Suprapubic skin (tissue), 4 donors: Measurements from ENCODE around the gene RTN4R. TPM values are rescaled to one million over a fixed set of nuclear protein-coding genes. Genes with fewer than 3 reads are reported as not detected.
"Not testable (repeated sequence)": the region's sequence is repeated elsewhere in the genome, so short reads cannot be mapped to it uniquely, and the experiment has no call there.

Experiments used
- DNase-seq, 2 donors: peaks; one replicate each; pipeline ENCODE4 v3.0.0-alpha.2; 2019; ENCODE audit warnings: low spot score in 2 of 2
- H3K27ac ChIP-seq: fragments of 200-600 bp; sonication (generic); one replicate; pipeline ENCODE4 v1.5.1; 2019
- H3K27me3 ChIP-seq: fragments of 200-600 bp; sonication (generic); one replicate; pipeline ENCODE4 v1.5.1; 2019
- H3K36me3 ChIP-seq: fragments of 200-600 bp; sonication (generic); one replicate; pipeline ENCODE4 v1.5.1; 2019
- H3K4me1 ChIP-seq: fragments of 200-600 bp; sonication (generic); one replicate; pipeline ENCODE4 v1.5.1; 2019
- H3K4me3 ChIP-seq: fragments of 200-600 bp; sonication (generic); one replicate; pipeline ENCODE4 v1.5.1; 2019; ENCODE audit warnings: mild to moderate bottlenecking
- H3K9me3 ChIP-seq: fragments of 200-600 bp; sonication (generic); one replicate; pipeline ENCODE4 v1.5.1; 2019
- CTCF ChIP-seq, 2 donors: fragments of 200-600 bp in 1 of 2; fragments of 450-650 bp in 1 of 2; sonication (generic) in 1 of 2; IDR thresholded peaks; one replicate each; pipeline ENCODE4 v1.5.1; 2016 to 2019; ENCODE audit warnings: antibody characterized with exemption in 2 of 2, mild to moderate bottlenecking in 1 of 2, moderate library complexity in 1 of 2
- EP300 ChIP-seq: sonication (generic); formaldehyde crosslinking; IDR thresholded peaks from one replicate; pipeline ENCODE4 v1.6.1; 2017; ENCODE audit warnings: antibody characterized with exemption
- POLR2A ChIP-seq, 2 donors: fragments of 450-650 bp; IDR thresholded peaks; one replicate each; pipeline ENCODE4 v1.6.1; 2017; ENCODE audit warnings: antibody characterized with exemption in 2 of 2, mild to moderate bottlenecking in 2 of 2, moderate library complexity in 2 of 2
- POLR2AphosphoS5 ChIP-seq, 3 donors: sonication (generic); formaldehyde crosslinking; IDR thresholded peaks; one replicate each; pipeline ENCODE4 v1.6.1; 2017; ENCODE audit warnings: antibody characterized with exemption in 3 of 3
- WGBS: methylation state at CpG from one replicate; pipeline ENCODE4 v1.1.5; 2018; 5-methylcytosine and 5-hydroxymethylcytosine counted together
- total RNA-seq, 4 donors: library from RNA; depleted of rRNA; stranded (reverse); fragments of >200 nt; gene quantifications; one replicate each; pipeline ENCODE4 v1.1.0, GENCODE V29; 2016

The RTN4R gene
- total RNA-seq, 4 donors from 2014 or later = 5.0 to 12.2 (median 9.2) TPM

GRCh38 chr22:20291604-20292063 is 23.5 kb upstream of the RTN4R start:
- TF ChIP-seq CTCF (IDR thresholded peaks at IDR 0.05) (no peak), POLR2A (IDR thresholded peaks at IDR 0.05) (no peak)
- no peaks in the 10 kb centered on the region for H3K4me1 ChIP-seq
- H3K27me3 ChIP-seq = peaks cover 17% of the 10 kb centered on the region
- H3K27ac ChIP-seq = no peak overlapping the region
- WGBS = 53% methylated on average over 9 of the region's 11 CpGs
- no peak for DNase-seq
- H3K9me3 ChIP-seq = no peaks in the 10 kb centered on the region
- no peak overlapping the region for H3K4me3 ChIP-seq
- no peaks in the 10 kb centered on the region for H3K36me3 ChIP-seq

- 19% methylated on average over 4 of the region's 5 CpGs for WGBS
- no peaks in the 10 kb centered on the region for H3K4me1 ChIP-seq
- no peak for TF ChIP-seq POLR2A (IDR thresholded peaks at IDR 0.05)
- no peak for TF ChIP-seq CTCF (IDR thresholded peaks at IDR 0.05)
- no peak for TF ChIP-seq POLR2AphosphoS5 (IDR thresholded peaks at IDR 0.05)
- no peak for TF ChIP-seq EP300
- peaks cover 17% of the 10 kb centered on the region for H3K27me3 ChIP-seq
- no peaks in the 10 kb centered on the region for H3K36me3 ChIP-seq
- H3K9me3 ChIP-seq = no peaks in the 10 kb centered on the region
- H3K27ac ChIP-seq = no peak overlapping the region
- no peak for DNase-seq
- H3K4me3 ChIP-seq = no peak overlapping the region
These were observed 23.1 kb upstream of the RTN4R start for GRCh38 chr22:20291249-20291586.

- Histone ChIP-seq H3K27ac (no peak overlapping the region), H3K4me3 (no peak overlapping the region), H3K9me3 (no peaks in the 10 kb centered on the region), H3K4me1 (no peaks in the 10 kb centered on the region), H3K36me3 (no peaks in the 10 kb centered on the region), H3K27me3 (peaks cover 17% of the 10 kb centered on the region)
- WGBS = 80% methylated on average over 4 of the region's 13 CpGs
- no peak for DNase-seq
- TF ChIP-seq POLR2A (IDR thresholded peaks at IDR 0.05) = no peak
- TF ChIP-seq POLR2AphosphoS5 (IDR thresholded peaks at IDR 0.05) = no peak
- no peak for TF ChIP-seq CTCF (IDR thresholded peaks at IDR 0.05)
- TF ChIP-seq EP300 = no peak
These were observed 22.6 kb upstream of the RTN4R start for GRCh38 chr22:20290578-20291248.

- TF ChIP-seq EP300 (no peak), CTCF (IDR thresholded peaks at IDR 0.05) (no peak), POLR2A (IDR thresholded peaks at IDR 0.05) (no peak), POLR2AphosphoS5 (IDR thresholded peaks at IDR 0.05) (no peak)
- H3K4me3 ChIP-seq = no peak overlapping the region
- no peaks in the 10 kb centered on the region for H3K36me3 ChIP-seq
- H3K27ac ChIP-seq = no peak overlapping the region
- H3K9me3 ChIP-seq = no peaks in the 10 kb centered on the region
- no peaks in the 10 kb centered on the region for H3K4me1 ChIP-seq
- 76% methylated on average over 4 of the region's 10 CpGs for WGBS
- no peak for DNase-seq
- H3K27me3 ChIP-seq = peaks cover 17% of the 10 kb centered on the region
These were observed 21.9 kb upstream of the RTN4R start for GRCh38 chr22:20290045-20290392.

- not testable (repeated sequence) for DNase-seq, H3K36me3 ChIP-seq, H3K9me3 ChIP-seq, H3K4me3 ChIP-seq, H3K27ac ChIP-seq, H3K4me1 ChIP-seq
- 92% methylated on average over 9 of the region's 23 CpGs for WGBS
- peaks cover 17% of the 10 kb centered on the region for H3K27me3 ChIP-seq
These were observed 21.3 kb upstream of the RTN4R start for GRCh38 chr22:20289182-20290044.

GRCh38 chr22:20286784-20287423 is 18.8 kb upstream of the RTN4R start:
- not testable (repeated sequence) for H3K36me3 ChIP-seq, H3K4me3 ChIP-seq, H3K9me3 ChIP-seq, DNase-seq, H3K27ac ChIP-seq, H3K4me1 ChIP-seq
- H3K27me3 ChIP-seq = peaks cover 21% of the 10 kb centered on the region
- 76% methylated on average over 6 of the region's 20 CpGs for WGBS

GRCh38 chr22:20286312-20286660 is 18.2 kb upstream of the RTN4R start:
- not testable (repeated sequence) for H3K4me1 ChIP-seq, H3K4me3 ChIP-seq, H3K27ac ChIP-seq, H3K9me3 ChIP-seq, DNase-seq, H3K36me3 ChIP-seq
- WGBS = 10% methylated on average over 2 of the region's 8 CpGs
- H3K27me3 ChIP-seq = peaks cover 20% of the 10 kb centered on the region
